Islet precursor cell (in vitro differentiated cells): ENCODE measurements around the gene CCL14.
"Not testable (repeated sequence)": the region's sequence is repeated elsewhere in the genome, so short reads cannot be mapped to it uniquely, and the experiment has no call there.

ENCODE experiments used
- DNase-seq: peaks from one replicate; pipeline ENCODE4 v3.0.0-alpha.2; 2018

The CCL14 gene

GRCh38 chr17:35986643-35987042, at the start of gene CCL14:
TSS of gene CCL14 (minus strand) at chr17:35986729. CDS start at chr17:35986649, 80 bp downstream.
- DNase-seq = no peak

GRCh38 chr17:36036235-36036634, 49.7 kb upstream of the CCL14 start:
- DNase-seq = no peak

GRCh38 chr17:36034127-36034526, 47.6 kb upstream of the CCL14 start:
- DNase-seq = no peak

GRCh38 chr17:36030956-36031355, 44.4 kb upstream of the CCL14 start:
- DNase-seq = no peak

GRCh38 chr17:36027761-36028160, 41.2 kb upstream of the CCL14 start:
- DNase-seq = no peak

GRCh38 chr17:36024106-36024869, 37.8 kb upstream of the CCL14 start:
- no peak for DNase-seq

GRCh38 chr17:36019423-36019822, 32.9 kb upstream of the CCL14 start:
- DNase-seq = peak; percentile 43

GRCh38 chr17:36017799-36018198, 31.3 kb upstream of the CCL14 start, which contains the start of gene CCL23:
TSS of gene CCL23 (minus strand) at chr17:36017972. CDS start at chr17:36017897, 75 bp downstream.
- no peak for DNase-seq

GRCh38 chr17:36016555-36016954, 30.0 kb upstream of the CCL14 start:
- DNase-seq = no peak

- not testable (repeated sequence) for DNase-seq
Observed at GRCh38 chr17:36015895-36016294, 29.4 kb upstream of the CCL14 start.

GRCh38 chr17:36014946-36015345, 28.4 kb upstream of the CCL14 start:
- DNase-seq = no peak

- DNase-seq = no peak
Observed at GRCh38 chr17:36011201-36011600, 24.7 kb upstream of the CCL14 start.

GRCh38 chr17:36008998-36009665, 22.6 kb upstream of the CCL14 start:
- peak; percentile 46 for DNase-seq

- DNase-seq = no peak
Observed at GRCh38 chr17:36004594-36005108, 18.1 kb upstream of the CCL14 start.

GRCh38 chr17:36002631-36003030, 16.1 kb upstream of the CCL14 start:
- DNase-seq = no peak

GRCh38 chr17:36001862-36002603, 15.5 kb upstream of the CCL14 start:
- no peak for DNase-seq

- no peak for DNase-seq
Observed at GRCh38 chr17:36001110-36001771, 14.7 kb upstream of the CCL14 start, which contains the start of gene CCL15. TSS of gene CCL15 (minus strand) at chr17:36001553. CDS start at chr17:36001492, 61 bp downstream.

GRCh38 chr17:36000732-36001109, 14.2 kb upstream of the CCL14 start:
- DNase-seq = no peak

GRCh38 chr17:35998756-35999155, 12.2 kb upstream of the CCL14 start:
- DNase-seq = no peak

- no peak for DNase-seq
Observed at GRCh38 chr17:35998018-35998545, 11.6 kb upstream of the CCL14 start.

- not testable (repeated sequence) for DNase-seq
Observed at GRCh38 chr17:35995346-35995745, 8.8 kb upstream of the CCL14 start.

GRCh38 chr17:35991075-35991474, 4.5 kb upstream of the CCL14 start:
- DNase-seq = no peak
